ENCODE data around the gene ZMYND8.

DNA sequence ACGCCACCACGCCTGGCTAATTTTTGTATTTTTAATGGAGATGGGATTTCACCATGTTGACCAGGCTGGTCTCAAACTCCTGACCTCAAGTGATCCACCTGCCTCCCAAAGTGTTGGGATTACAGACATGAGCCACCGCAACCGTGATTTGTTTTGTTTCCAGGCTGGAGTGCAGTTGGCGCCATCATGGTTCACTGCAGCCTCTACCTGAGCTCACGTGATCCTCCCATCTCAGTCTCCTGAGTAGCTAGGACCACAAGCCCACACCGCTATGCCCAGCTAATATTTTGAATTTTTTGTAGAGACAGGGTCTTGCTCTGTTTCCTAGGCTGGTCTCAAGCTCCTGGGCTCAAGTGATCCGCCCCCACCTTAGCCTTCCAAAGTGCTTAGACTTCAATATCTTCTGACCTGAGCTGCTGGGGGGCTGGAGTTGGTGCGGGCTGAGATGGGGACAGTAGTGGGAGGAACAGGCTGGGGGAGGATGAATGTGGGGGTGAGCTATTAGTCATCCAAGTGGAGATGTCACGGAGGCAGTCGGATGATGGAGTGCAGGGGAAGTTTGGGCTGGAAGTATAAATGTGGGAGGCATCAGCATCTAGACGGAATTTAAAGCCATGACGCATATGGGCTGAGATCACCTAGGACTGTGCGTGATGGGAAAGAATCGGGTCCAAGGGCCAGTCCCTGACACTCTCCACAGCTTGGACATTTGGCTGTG, 23.1 kb upstream of the ZMYND8 start:
- TF ChIP-seq, protein P1, sequence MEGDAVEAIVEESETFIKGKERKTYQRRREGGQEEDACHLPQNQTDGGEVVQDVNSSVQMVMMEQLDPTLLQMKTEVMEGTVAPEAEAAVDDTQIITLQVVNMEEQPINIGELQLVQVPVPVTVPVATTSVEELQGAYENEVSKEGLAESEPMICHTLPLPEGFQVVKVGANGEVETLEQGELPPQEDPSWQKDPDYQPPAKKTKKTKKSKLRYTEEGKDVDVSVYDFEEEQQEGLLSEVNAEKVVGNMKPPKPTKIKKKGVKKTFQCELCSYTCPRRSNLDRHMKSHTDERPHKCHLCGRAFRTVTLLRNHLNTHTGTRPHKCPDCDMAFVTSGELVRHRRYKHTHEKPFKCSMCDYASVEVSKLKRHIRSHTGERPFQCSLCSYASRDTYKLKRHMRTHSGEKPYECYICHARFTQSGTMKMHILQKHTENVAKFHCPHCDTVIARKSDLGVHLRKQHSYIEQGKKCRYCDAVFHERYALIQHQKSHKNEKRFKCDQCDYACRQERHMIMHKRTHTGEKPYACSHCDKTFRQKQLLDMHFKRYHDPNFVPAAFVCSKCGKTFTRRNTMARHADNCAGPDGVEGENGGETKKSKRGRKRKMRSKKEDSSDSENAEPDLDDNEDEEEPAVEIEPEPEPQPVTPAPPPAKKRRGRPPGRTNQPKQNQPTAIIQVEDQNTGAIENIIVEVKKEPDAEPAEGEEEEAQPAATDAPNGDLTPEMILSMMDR (conservative IDR thresholded peaks at IDR 0.05), result no peak
- no peak for TF ChIP-seq EZH2 (IDR thresholded peaks at IDR 0.05; ENCODE audit: low read depth)
